PC-3 (cell line): ENCODE measurements around the gene IFNGR1. TPM values are rescaled to one million over a fixed set of nuclear protein-coding genes. Genes with fewer than 3 reads are reported as not detected.

ENCODE experiments used
- ATAC-seq: fragments of 200-7000 bp; cut with Tn5 transposase; 2 replicates; pipeline ENCODE4 v1.9.1; 2020; ENCODE audit warnings: mild to moderate bottlenecking, moderate library complexity
- BruUV-seq: library from RNA; stranded (reverse); fragments of 400-500 nt; replicated peaks from 2 replicates; lab custom pipeline; 2021; lab: Mats Ljungman, UMichigan
- CTCF ChIA-PET: fragments of 300-600 bp; sonication (Branson Sonifier 250); formaldehyde crosslinking; loops from one replicate; lab custom pipeline; 2022; ENCODE audit warnings: antibody characterized with exemption; lab: Charles Lee
- POLR2A ChIA-PET: fragments of 300-600 bp; sonication (Branson Sonifier 250); formaldehyde crosslinking; loops from one replicate; lab custom pipeline; 2022; ENCODE audit warnings: antibody characterized with exemption; ENCODE audit not compliant: unreplicated experiment; lab: Charles Lee
- DNase-seq: peaks from one replicate; pipeline ENCODE4 v3.0.0-alpha.2; 2015
- H2AFZ ChIP-seq: fragments of 300-600 bp; sonication (generic); 2 replicates; pipeline ENCODE4 v1.6.0; 2016; ENCODE audit warnings: antibody characterized with exemption, low read length
- H3F3A ChIP-seq: fragments of 300-600 bp; sonication (generic); one replicate; pipeline ENCODE4 v1.6.0; 2017; ENCODE audit warnings: antibody characterized with exemption, low read length, control low read depth, mild to moderate bottlenecking; ENCODE audit not compliant: unreplicated experiment
- H3K27ac ChIP-seq: fragments of 300-600 bp; sonication (generic); 2 replicates; pipeline ENCODE4 v1.5.1; 2016; ENCODE audit warnings: mild to moderate bottlenecking, low read length
- H3K27me3 ChIP-seq: fragments of 300-600 bp; sonication (generic); 2 replicates; pipeline ENCODE4 v1.6.1; 2016; ENCODE audit warnings: low read length, mixed read lengths
- H3K36me3 ChIP-seq: fragments of 300-600 bp; sonication (generic); 2 replicates; pipeline ENCODE4 v1.6.1; 2016; ENCODE audit warnings: low read depth, mixed run types, low read length, mixed read lengths
- H3K4me1 ChIP-seq: fragments of 300-600 bp; sonication (generic); 2 replicates; pipeline ENCODE4 v1.5.1; 2016; ENCODE audit warnings: low read length; ENCODE audit not compliant: insufficient read depth
- H3K4me2 ChIP-seq: fragments of 300-600 bp; sonication (generic); 2 replicates; pipeline ENCODE4 v1.6.0; 2016; ENCODE audit warnings: low read length
- H3K4me3 ChIP-seq: fragments of 300-600 bp; sonication (generic); 2 replicates; pipeline ENCODE4 v1.5.1; 2016; ENCODE audit warnings: mild to moderate bottlenecking, low read length, mixed read lengths
- H3K79me2 ChIP-seq: fragments of 300-600 bp; sonication (generic); 2 replicates; pipeline ENCODE4 v1.6.1; 2017; ENCODE audit warnings: low read length, mixed read lengths
- H3K9ac ChIP-seq: fragments of 300-600 bp; sonication (generic); 2 replicates; pipeline ENCODE4 v1.6.0; 2016; ENCODE audit warnings: mild to moderate bottlenecking, low read length
- H3K9me2 ChIP-seq: fragments of 300-600 bp; sonication (generic); replicated peaks from 2 replicates; pipeline ENCODE4 v1.6.1; 2016; ENCODE audit warnings: mixed run types, low read length, mixed read lengths
- H3K9me3 ChIP-seq: fragments of 300-600 bp; sonication (generic); 2 replicates; pipeline ENCODE4 v1.6.1; 2016; ENCODE audit warnings: low read length, mixed read lengths
- H4K20me1 ChIP-seq: fragments of 300-600 bp; sonication (generic); 2 replicates; pipeline ENCODE4 v1.6.1; 2016; ENCODE audit warnings: low read length, mixed read lengths
- CTCF ChIP-seq: fragments of 300-600 bp; sonication (generic); conservative IDR thresholded peaks from 2 replicates; pipeline ENCODE4 v1.5.1; 2017; ENCODE audit warnings: antibody characterized with exemption, low read depth, mild to moderate bottlenecking, low read length
- EZH2 ChIP-seq: fragments of 300-600 bp; sonication (generic); IDR thresholded peaks from one replicate; pipeline ENCODE4 v1.6.1; 2017; ENCODE audit warnings: antibody characterized with exemption, mild to moderate bottlenecking, low read length; ENCODE audit not compliant: unreplicated experiment
- EZH2phosphoT487 ChIP-seq: fragments of 300-600 bp; sonication (generic); IDR thresholded peaks from 2 replicates; pipeline ENCODE4 v1.6.1; 2018; ENCODE audit warnings: mild to moderate bottlenecking, antibody characterized with exemption, low read length, borderline replicate concordance
- intact Hi-C: fragments of 100-400 bp; cut with micrococcal nuclease; formaldehyde crosslinking; loops from 2 replicates; pipeline ENCODE4 v1.9.0; 2023
- total RNA-seq: library from RNA; depleted of rRNA; stranded (reverse); fragments of >200 nt; gene quantifications from 2 replicates; pipeline ENCODE4 v1.2.3, GENCODE V29; 2014

Gene IFNGR1
- total RNA-seq, 1 experiment from 2014 or later, result 24.6 TPM

- no peak for ATAC-seq
These were observed 46.5 kb upstream of the IFNGR1 start for GRCh38 chr6:137265561-137266308.

DNA sequence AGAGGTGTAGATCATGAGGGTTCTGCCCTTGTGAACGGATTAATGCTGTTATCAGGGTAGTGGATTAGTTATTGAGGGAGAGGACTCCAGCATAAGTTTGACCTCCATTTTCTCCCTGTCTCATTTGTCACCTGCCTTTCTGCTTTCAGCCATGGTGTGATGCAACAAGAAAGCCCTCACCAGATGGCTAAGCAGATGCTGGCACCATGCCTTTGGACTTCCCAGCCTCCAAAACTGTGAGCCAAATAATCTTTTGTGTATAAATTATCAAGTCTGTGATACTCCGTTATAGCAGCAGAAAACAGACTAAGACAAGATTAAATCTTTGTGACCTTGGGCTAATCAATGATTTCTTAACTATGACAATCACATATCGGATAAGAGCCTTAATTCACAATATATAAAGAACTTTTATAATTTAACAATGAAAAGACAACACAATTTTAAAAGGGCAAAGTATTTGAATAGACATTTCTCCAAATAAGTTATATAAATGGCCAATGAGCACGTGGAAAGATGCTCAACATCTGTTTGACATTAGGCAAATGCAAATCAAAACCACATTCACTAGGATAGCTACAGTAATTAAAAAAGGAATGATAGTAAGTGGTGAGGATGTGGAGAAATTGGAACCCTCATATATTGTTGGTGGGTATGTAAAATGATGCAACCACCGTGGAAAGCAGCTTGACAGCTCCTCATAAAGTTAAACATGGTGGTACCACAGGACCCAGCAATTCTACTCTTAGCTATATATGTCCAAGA is 45.3 kb upstream of the IFNGR1 start:
- no peaks in the 10 kb centered on the region for H3F3A ChIP-seq
- H3K9ac ChIP-seq, result no peak overlapping the region
- ChIA-PET CTCF (no interaction called here), POLR2A (no interaction called here)
- no peak overlapping the region for H3K27ac ChIP-seq
- H3K9me2 ChIP-seq, result no peaks in the 10 kb centered on the region
- DNase-seq, result no peak
- no peaks in the 10 kb centered on the region for H4K20me1 ChIP-seq
- BruUV-seq, result no TSS peak
- TF ChIP-seq EZH2phosphoT487, result no peak
- TF ChIP-seq CTCF, result no peak
- no peak for TF ChIP-seq EZH2
- no peaks in the 10 kb centered on the region for H3K27me3 ChIP-seq
- no peak for ATAC-seq
- no peak overlapping the region for H2AFZ ChIP-seq
- intact Hi-C loops, result loop anchor here (5.0 kb wide), 1 partner anchor 47 kb away; the partner anchor contains the start of gene IFNGR1
- peaks cover 16% of the 10 kb centered on the region for H3K4me1 ChIP-seq
- no peaks in the 10 kb centered on the region for H3K9me3 ChIP-seq
- H3K79me2 ChIP-seq, result no peaks in the 10 kb centered on the region
- no peak overlapping the region for H3K4me2 ChIP-seq
- no peak overlapping the region for H3K4me3 ChIP-seq
- H3K36me3 ChIP-seq, result no peaks in the 10 kb centered on the region

More at GRCh38 chr6:137265561-137266308, 46.5 kb upstream of the IFNGR1 start:
- H3K9me3 ChIP-seq, result no peaks in the 10 kb centered on the region
- DNase-seq, result no peak
- no peaks in the 10 kb centered on the region for H3K36me3 ChIP-seq
- no peak overlapping the region for H3K9ac ChIP-seq
- no peak overlapping the region for H3K27ac ChIP-seq
- ChIA-PET CTCF (no interaction called here), POLR2A (no interaction called here)
- no peaks in the 10 kb centered on the region for H3F3A ChIP-seq
- no peak overlapping the region for H2AFZ ChIP-seq
- H3K4me2 ChIP-seq, result no peak overlapping the region
- H3K79me2 ChIP-seq, result no peaks in the 10 kb centered on the region
- H4K20me1 ChIP-seq, result no peaks in the 10 kb centered on the region
- TF ChIP-seq CTCF (no peak), EZH2phosphoT487 (no peak), EZH2 (no peak)
- no peaks in the 10 kb centered on the region for H3K9me2 ChIP-seq
- no peak overlapping the region for H3K4me3 ChIP-seq
- intact Hi-C loops, result no loop called here
- peaks cover 15% of the 10 kb centered on the region for H3K4me1 ChIP-seq
- H3K27me3 ChIP-seq, result no peaks in the 10 kb centered on the region
- BruUV-seq, result no TSS peak
